Esophagus (tissue), 2 donors: ENCODE data around the gene CUL1. TPM values are rescaled to one million over a fixed set of nuclear protein-coding genes. Genes with fewer than 3 reads are reported as not detected.
"Not testable (repeated sequence)": the region's sequence is repeated elsewhere in the genome, so short reads cannot be mapped to it uniquely, and the experiment has no call there.

ENCODE experiments used
- H3K27ac ChIP-seq, 2 donors: one replicate each; pipeline ENCODE4 v1.5.1; 2013; ENCODE audit warnings: low read depth in 2 of 2, mild to moderate bottlenecking in 2 of 2, inconsistent platforms in 1 of 2, low read length in 1 of 2, moderate library complexity in 1 of 2
- H3K27me3 ChIP-seq, 2 donors: one replicate each; pipeline ENCODE4 v1.6.1; 2013; ENCODE audit warnings: low read length in 2 of 2, control low read depth in 1 of 2, mild to moderate bottlenecking in 1 of 2; ENCODE audit not compliant: insufficient read depth in 2 of 2, control insufficient read depth in 1 of 2
- H3K36me3 ChIP-seq, 2 donors: one replicate each; pipeline ENCODE4 v1.6.1; 2013; ENCODE audit warnings: low read length in 1 of 2; ENCODE audit not compliant: control insufficient read depth in 2 of 2, insufficient read depth in 2 of 2
- H3K4me1 ChIP-seq, 2 donors: one replicate each; pipeline ENCODE4 v1.6.1; 2013; ENCODE audit warnings: low read length in 1 of 2; ENCODE audit not compliant: control insufficient read depth in 2 of 2, insufficient read depth in 2 of 2
- H3K4me3 ChIP-seq, 2 donors: one replicate each; pipeline ENCODE4 v1.5.1; 2013; ENCODE audit warnings: low read length in 2 of 2, mild to moderate bottlenecking in 2 of 2, low read depth in 1 of 2, moderate library complexity in 1 of 2
- H3K9me3 ChIP-seq, 2 donors: one replicate each; pipeline ENCODE4 v1.6.1; 2013; ENCODE audit warnings: mild to moderate bottlenecking in 2 of 2, low read depth in 1 of 2, low read length in 1 of 2, moderate library complexity in 1 of 2; ENCODE audit not compliant: control insufficient read depth in 2 of 2, insufficient read depth in 1 of 2
- WGBS, 2 donors: extraction: QIAGEN DNeasy Blood & Tissue Kit; methylation state at CpG; one replicate each; pipeline ENCODE4 v1.1.7; 2013; 5-methylcytosine and 5-hydroxymethylcytosine counted together
- polyA plus RNA-seq, 2 donors: library from polyadenylated mRNA; stranded (reverse); fragments of 200-250 nt; gene quantifications; one replicate each; pipeline ENCODE4 v1.2.3, GENCODE V29; 2013
- donor health status: healthy with polysubstance abuse.
- donor health status: Bipolar disorder and iron deficiency.

The CUL1 gene
- polyA plus RNA-seq, 2 donors = 13.8 to 27.0 TPM

DNA sequence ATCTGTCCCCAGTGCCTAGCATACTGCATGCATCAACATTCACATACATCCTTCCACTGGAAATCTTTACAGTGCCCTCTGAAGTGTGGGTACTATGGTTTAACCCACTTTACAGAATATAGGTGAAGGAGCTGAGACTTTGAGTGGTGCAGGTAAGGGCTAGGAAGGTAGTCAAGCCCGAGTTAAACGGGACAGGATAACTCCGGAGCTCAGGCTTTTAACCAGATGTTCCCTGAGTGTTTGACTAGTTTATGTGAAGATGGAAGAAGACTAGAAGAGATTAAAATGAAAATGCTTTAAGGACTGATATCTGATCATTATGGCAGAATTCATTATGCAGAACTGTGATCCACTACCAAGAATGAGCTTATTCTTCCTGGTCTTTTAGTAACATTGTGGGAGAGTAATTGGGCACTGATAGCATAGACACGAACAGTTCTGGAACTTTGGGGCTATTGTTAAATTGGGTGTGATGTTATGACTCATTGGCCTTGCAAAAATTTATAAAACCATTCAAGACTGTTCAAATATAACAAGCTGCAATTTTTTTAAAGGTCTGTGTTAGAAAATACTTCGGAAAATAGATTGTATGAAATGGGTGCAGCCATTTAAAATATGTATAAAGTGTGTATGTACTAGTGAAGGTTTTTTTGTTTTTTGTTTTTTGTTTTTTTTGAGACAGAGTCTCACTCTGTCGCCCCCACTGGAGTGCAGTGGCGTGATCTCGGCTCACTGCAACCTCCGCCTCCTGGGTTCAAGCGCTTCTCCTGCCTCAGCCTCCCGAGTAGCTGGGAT lies 4.4 kb downstream of the CUL1 start:
- H3K4me1 ChIP-seq = peaks cover 4 to 5% of the 10 kb centered on the region in 2 donors
- H3K36me3 ChIP-seq = no peaks in the 10 kb centered on the region
- H3K4me3 ChIP-seq = no peak overlapping the region
- no peaks in the 10 kb centered on the region for H3K27me3 ChIP-seq
- 79 to 82% methylated on average over 11 of the region's 11 CpGs for WGBS, 2 donors
- H3K9me3 ChIP-seq = no peaks in the 10 kb centered on the region
- H3K27ac ChIP-seq = no peak overlapping the region

DNA sequence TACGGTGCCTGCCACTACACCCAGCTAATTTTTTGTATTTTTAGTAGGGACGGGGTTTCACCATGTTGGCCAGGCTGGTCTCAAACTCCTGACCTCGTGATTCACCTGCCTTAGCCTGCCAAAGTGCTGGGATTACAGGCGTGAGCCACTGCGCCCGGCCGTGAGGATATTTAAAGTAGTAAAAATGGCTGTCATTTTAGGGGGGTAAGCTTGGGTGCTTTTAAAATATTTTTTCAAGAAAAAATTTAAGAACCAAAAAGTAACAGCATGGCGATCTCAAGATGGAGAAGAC lies 4.9 kb downstream of the CUL1 start:
- not testable (repeated sequence) for H3K27ac ChIP-seq, H3K4me1 ChIP-seq, H3K9me3 ChIP-seq, H3K27me3 ChIP-seq, H3K4me3 ChIP-seq, H3K36me3 ChIP-seq
- 89% methylated on average over 8 of the region's 8 CpGs for WGBS, 2 donors

DNA sequence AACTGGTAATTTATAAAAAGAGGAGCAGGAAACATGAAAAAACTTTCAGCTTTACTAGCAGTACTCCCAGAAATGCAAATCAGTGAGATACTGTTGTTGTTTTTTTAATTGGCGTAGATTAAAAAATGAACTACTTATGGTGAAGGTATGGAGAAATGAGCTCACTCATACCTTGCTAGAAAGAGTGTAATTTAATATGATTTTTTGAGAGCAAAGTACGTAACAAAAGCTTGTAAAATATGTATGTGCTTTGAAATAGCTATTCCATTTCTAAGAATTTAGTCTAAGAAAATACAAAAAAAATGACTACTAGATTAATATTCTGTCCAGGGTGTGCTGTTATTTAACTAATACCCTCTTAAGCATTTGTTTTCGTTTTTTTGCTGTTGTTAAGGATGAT lies 5.5 kb downstream of the CUL1 start:
- Histone ChIP-seq H3K9me3 (no peaks in the 10 kb centered on the region), H3K4me1 (peaks cover 4 to 5% of the 10 kb centered on the region in 2 donors), H3K27ac (no peak overlapping the region), H3K27me3 (no peaks in the 10 kb centered on the region), H3K4me3 (no peak overlapping the region), H3K36me3 (no peaks in the 10 kb centered on the region)
- WGBS, 2 donors = 75% methylated on average over 3 of the region's 3 CpGs

DNA sequence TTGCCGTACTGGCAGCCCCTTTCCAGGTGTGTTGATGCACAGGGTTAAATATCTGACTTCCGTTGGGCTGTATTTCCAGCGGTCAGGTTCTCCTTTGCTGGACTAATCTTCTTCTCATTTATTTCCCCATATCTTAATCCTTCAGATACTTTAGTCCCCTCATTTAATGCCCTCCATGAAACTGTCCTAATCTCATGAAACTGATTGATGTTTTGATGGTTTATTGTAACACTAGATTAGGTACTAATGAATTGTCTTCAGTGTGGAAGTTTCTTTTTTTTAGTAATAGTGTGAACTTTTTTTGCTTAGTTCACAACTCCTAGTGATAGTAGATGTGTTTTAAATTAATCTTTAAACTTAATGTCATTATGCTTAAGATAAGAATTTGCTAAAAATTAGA lies 6.3 kb downstream of the CUL1 start:
- Histone ChIP-seq H3K27me3 (no peaks in the 10 kb centered on the region), H3K9me3 (no peaks in the 10 kb centered on the region), H3K36me3 (no peaks in the 10 kb centered on the region), H3K4me3 (no peak overlapping the region), H3K27ac (no peak overlapping the region), H3K4me1 (peaks cover 4 to 5% of the 10 kb centered on the region in 2 donors)
- WGBS, 2 donors = 46 to 64% methylated on average over 3 of the region's 3 CpGs

DNA sequence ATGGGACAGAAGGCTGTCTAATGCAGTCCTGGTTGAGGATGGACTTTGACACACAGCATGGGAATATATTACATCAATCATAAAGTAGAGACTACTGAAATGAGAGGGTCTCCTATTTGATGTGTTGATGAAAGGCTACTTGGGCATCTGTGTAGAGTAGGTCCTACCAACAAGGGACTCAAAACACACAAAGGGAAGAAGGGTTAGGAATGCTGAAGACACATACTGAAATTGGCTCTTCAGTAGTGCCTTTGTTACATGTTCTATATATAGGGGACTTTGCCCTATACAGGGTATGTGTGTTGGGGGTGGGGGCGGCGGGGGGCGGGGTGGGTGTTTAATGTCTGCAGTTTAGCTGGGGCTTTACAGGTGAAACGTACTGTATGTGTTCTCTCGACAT lies 7.7 kb downstream of the CUL1 start:
- Histone ChIP-seq H3K4me1 (peaks cover 4 to 5% of the 10 kb centered on the region in 2 donors), H3K9me3 (no peaks in the 10 kb centered on the region), H3K27ac (no peak overlapping the region), H3K4me3 (no peak overlapping the region), H3K36me3 (no peaks in the 10 kb centered on the region), H3K27me3 (no peaks in the 10 kb centered on the region)
- 81 to 85% methylated on average over 5 of the region's 5 CpGs for WGBS, 2 donors

DNA sequence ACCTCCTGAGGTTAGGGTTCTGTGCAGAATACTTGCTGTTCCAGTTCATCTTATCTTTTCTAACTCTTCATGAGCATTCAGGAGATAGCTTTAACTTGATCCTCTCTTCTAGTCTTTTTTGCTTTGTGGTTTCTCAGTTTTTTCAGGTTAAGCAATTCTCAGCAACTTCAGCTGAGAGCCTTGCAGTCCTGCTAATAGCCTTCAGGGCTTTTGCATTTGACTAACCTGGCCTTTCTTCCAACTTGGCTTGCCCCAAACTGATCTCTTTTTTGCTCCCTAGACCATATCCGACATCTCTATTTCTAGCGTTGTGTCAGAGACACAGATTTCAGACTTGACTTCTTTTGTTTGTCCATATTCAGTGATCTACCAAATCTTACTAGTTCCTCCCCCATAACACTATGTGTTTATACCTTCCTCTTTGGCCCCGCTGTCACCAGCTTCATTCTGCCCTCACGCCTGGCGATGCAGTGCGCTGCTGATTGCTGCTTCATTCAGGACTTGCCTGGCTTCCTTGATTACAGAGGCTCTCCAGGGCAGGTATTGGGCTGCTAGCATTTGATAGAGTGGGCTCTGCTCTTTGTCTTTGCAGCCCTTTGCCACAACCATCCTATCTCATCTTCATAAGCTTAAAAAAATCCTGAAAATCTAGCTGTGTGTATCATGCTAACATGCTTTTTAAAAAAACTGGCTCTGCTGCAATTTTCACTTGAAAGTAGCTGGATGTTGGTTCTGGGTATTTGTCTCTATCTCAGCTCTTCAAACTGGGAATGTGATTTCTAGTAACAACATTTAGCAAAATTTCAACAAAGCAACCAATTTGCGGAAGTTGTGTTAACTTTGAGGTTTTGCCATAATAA lies 9.6 kb downstream of the CUL1 start:
- H3K36me3 ChIP-seq = no peaks in the 10 kb centered on the region
- no peak overlapping the region for H3K27ac ChIP-seq
- whole genome bisulfite sequencing, 2 donors = 79 to 82% methylated on average over 7 of the region's 7 CpGs
- peaks cover 2 to 3% of the 10 kb centered on the region in 2 donors for H3K4me1 ChIP-seq
- no peaks in the 10 kb centered on the region for H3K27me3 ChIP-seq
- H3K4me3 ChIP-seq = no peak overlapping the region
- H3K9me3 ChIP-seq = no peaks in the 10 kb centered on the region

DNA sequence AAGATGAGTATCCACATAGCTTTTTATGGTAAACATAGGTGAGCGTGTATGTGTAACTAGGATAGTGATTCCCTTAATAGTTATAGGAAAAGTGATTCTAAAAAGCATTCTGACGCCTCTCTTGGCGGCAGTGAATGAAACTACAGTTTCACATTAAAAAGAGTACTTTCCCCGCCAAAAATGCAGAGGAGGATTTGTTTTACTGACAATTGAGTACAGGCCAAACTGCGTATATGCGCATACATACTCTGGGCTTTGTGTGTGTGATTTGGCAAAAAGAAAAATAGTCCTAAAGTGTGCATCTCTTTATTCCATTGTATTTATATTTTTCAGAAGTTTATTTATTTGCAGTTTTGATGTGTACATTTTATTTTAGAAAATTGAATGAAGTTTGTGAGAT lies 10.3 kb downstream of the CUL1 start:
- no peak overlapping the region for H3K4me3 ChIP-seq

DNA sequence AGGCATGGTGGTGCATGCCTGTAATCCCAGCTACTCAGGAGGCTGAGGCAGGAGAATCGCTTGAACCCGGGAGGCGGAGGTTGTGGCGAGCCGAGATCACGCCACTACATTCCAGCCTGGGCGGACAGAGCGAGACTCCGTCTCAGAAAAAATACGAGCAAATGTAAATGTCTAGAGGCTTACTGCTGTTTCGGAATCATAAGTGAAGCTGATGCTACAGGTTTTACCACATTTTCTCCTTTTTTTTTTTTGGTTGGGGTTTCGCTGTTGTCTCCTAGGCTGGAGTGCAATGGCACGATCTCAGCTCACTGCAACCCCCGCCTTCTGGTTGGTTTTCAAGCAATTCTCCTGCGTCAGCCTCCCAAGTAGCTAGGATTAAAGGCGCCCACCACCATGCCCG lies 11.7 kb downstream of the CUL1 start:
- not testable (repeated sequence) for H3K36me3 ChIP-seq, H3K4me1 ChIP-seq
- 96% methylated on average over 17 of the region's 17 CpGs for WGBS, 2 donors

More for the DNA sequence above, 10.3 kb downstream of the CUL1 start:
- Histone ChIP-seq H3K36me3 (no peaks in the 10 kb centered on the region), H3K4me1 (peaks cover 2 to 3% of the 10 kb centered on the region in 2 donors), H3K27ac (no peak overlapping the region), H3K9me3 (no peaks in the 10 kb centered on the region), H3K27me3 (no peaks in the 10 kb centered on the region)
- 69 to 73% methylated on average over 6 of the region's 6 CpGs for WGBS, 2 donors

DNA sequence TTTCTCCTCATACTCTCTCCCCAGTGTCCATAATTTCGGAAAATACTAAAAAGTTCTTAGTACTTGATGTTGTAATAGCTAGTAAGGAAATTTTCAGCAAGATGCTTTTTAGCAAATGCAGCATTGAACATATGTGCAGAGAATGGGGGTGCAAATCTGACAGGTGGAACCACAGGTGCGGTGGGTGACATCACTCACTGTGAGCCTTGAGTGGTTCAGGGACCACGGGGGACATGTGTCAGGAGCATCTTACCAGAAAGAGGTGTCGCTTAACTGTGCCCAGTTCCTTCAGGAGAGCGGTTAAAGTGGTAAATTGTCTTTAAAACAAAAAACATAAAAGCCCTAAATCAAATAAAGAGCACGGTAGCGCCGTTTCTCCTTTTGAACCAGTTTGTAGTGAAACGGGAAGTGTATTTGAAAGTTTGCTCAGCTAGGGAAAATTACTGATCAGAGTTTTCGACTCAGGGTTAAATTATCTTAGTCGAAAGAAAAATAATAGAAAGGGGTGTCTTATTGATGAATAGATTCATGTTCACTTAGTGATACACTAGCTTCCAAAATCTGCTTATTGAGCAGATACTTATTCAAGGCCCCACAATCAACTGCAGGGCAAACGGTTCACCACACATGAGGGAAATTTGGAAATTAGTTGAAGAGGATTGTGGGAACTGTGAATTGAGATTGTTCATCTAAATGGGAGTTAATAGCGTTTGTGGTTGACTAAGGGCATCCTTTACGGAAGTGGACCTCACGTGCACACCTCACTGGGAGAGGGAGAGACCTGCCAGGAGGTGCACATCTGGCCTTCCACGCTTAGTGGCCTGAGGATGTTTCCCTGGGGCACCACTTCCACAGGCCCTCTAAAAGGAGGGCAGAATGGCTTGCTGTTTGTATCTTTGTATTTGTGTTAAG lies 12.7 kb downstream of the CUL1 start:
- H3K9me3 ChIP-seq = no peaks in the 10 kb centered on the region
- no peaks in the 10 kb centered on the region for H3K27me3 ChIP-seq
- 76 to 79% methylated on average over 16 of the region's 16 CpGs for WGBS, 2 donors
- peaks cover 3 to 6% of the 10 kb centered on the region in 2 donors for H3K4me1 ChIP-seq
- no peak overlapping the region for H3K27ac ChIP-seq
- H3K4me3 ChIP-seq = no peak overlapping the region
- no peaks in the 10 kb centered on the region for H3K36me3 ChIP-seq

More for the DNA sequence above, 11.7 kb downstream of the CUL1 start:
- not testable (repeated sequence) for H3K4me3 ChIP-seq, H3K9me3 ChIP-seq, H3K27me3 ChIP-seq, H3K27ac ChIP-seq
